CD4-positive, alpha-beta T cell treated with Interferon gamma for 1 hour (primary cell): Measurements from ENCODE around the gene COL4A2.
"Not testable (repeated sequence)": the region's sequence is repeated elsewhere in the genome, so short reads cannot be mapped to it uniquely, and the experiment has no call there.

Source experiments
- DNase-seq: peaks from one replicate; pipeline ENCODE4 v3.0.0-alpha.2; 2020

The COL4A2 gene

GRCh38 chr13:110308656-110309359, 1.7 kb downstream of the COL4A2 start:
- no peak for DNase-seq

- DNase-seq = no peak
Measured at GRCh38 chr13:110309661-110310524, 2.8 kb downstream of the COL4A2 start.

- DNase-seq = no peak
Measured at GRCh38 chr13:110310541-110311442, 3.7 kb downstream of the COL4A2 start.

- no peak for DNase-seq
Measured at GRCh38 chr13:110311443-110312338, 4.6 kb downstream of the COL4A2 start.

DNA sequence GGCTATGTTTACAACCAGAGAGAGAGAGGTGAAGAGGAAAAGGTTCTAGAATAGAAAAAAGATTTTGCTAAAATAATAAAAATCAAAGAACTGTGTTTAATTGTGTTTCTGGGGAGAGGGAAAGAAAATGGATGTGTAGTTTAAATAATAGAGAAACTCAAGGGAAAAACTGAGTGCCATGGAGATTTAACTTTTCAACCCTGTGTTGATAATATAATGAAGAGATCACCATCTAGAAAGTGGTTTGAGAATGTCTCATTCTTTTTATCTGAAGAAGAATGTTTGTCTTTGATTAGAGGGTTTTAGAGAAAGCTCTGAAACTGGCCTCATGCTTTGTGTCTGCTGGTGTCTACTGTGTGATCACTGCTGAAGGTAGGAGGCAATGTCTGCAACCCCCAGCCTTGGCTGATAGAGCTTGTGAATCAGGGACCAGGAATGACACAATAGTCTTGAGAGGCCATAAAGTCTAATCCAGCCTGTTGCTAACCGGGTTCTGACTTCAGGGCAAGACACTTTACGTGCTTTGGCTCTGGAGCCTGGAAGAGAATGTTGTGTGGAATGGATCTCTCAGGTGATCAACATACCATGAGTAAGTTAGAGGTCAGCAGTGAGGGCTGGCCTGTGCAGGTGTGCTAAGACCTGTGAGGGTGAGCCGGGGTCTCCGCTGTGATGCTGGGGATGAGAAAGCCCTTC, 5.4 kb downstream of the COL4A2 start:
- DNase-seq = no peak

DNA sequence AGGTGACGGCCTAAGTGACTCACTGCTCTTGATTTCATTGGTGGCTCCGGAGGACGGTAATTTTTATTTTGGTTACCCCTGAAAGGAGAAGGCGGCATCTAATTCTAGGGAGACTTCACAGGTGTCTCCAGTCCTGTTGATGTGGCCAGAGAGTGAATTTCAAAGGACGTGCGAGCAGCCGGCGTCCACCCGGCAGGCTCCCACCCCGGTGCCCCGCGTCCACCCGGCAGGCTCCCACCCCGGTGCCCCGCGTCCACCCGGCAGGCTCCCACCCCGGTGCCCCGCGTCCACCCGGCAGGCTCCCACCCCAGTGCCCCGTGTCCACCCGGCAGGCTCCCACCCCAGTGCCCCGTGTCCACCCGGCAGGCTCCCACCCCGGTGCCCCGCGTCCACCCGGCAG, 6.2 kb downstream of the COL4A2 start:
- DNase-seq = not testable (repeated sequence)

DNA sequence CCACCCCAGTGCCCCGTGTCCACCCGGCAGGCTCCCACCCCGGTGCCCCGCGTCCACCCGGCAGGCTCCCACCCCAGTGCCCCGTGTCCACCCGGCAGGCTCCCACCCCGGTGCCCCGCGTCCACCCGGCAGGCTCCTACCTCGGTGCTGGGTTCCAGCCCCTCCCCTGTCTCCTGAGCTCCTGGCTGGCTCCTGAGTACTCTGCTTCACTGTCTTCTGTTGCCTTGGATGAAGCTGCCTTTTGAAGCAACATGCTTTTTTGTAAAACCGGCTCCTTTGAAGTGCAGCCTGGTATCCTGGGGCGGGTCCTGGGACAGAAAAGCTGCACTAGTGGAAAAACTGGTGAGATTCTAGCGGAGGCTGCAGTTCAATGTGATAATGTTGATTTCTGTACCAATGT, 6.6 kb downstream of the COL4A2 start:
- not testable (repeated sequence) for DNase-seq

DNA sequence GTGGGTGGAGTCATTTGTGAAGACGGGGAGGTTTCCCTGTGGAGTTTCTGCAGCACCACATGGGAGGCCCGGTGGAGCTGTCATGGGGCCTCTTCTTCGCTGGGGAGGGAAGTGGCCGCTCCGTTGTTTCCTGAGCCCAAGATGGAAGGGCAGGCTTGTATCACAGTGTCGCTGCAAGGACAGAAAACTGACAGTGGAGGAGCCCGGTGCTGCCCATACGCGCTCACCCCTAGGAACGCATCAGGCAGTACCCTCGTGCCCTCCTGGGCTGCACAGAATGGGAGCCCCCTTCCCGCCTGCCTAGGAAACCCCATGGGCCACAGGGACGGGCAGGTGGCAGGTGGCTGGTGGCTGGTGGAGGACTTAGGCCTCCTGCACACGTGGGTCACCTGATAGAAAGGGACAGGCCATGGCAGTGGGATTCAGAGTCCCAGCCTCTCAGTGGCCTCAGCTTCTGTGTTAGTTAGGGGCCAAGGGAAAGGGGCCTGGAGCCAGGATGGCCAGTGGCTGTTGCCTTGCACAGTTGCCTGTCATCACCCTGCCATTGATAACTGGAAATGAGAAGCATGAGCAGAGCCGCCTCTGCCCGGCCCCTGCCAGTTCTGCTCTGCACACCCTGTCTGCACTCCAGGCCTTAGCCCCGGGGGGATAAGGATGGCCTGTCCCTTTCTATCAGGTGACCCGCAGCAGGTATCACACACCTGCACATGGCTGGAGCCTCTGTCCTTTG, 7.6 kb downstream of the COL4A2 start:
- DNase-seq = no peak

DNA sequence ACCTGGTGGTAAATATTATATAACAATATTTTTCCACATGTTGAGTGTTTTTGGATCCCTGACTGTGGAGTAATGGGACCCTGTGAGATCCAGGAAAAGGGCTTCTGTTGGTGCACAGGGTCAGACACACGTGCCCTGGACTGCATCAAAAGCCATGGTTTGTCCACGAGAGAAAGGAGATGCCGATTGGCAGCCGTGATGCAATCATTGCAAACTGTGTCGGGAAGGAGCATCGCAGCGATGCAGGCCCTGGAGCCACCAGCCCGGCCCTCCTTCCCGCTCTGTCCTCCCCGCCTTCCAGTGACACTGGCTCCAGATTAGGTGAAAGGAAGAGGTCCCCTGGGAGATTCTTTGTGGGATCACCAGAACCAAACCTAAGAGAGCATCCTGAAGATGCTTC, 9.1 kb downstream of the COL4A2 start:
- no peak for DNase-seq

GRCh38 chr13:110317093-110317492, 10.0 kb downstream of the COL4A2 start:
- DNase-seq = no peak

GRCh38 chr13:110317496-110318195, 10.6 kb downstream of the COL4A2 start:
- DNase-seq = no peak

GRCh38 chr13:110318920-110319319, 11.8 kb downstream of the COL4A2 start:
- no peak for DNase-seq

DNA sequence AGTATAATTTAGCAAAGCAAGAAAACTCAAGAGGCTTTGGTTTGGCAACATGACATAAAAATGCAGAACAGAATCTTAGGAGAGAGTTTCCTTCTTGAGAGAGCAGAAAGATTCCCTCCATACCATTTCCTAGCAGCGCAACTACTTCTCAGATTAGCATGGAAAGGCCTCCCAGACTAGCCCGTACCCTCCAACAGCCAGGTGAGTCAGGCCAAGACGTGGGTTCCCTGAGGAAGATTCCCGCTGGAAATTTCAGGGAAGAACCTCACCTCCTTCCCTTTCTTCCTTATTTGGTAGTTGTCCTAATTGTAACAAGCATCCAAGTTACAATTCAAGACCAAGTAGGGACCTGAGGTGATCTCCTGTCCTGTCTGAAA, 12.3 kb downstream of the COL4A2 start:
- DNase-seq = no peak

DNA sequence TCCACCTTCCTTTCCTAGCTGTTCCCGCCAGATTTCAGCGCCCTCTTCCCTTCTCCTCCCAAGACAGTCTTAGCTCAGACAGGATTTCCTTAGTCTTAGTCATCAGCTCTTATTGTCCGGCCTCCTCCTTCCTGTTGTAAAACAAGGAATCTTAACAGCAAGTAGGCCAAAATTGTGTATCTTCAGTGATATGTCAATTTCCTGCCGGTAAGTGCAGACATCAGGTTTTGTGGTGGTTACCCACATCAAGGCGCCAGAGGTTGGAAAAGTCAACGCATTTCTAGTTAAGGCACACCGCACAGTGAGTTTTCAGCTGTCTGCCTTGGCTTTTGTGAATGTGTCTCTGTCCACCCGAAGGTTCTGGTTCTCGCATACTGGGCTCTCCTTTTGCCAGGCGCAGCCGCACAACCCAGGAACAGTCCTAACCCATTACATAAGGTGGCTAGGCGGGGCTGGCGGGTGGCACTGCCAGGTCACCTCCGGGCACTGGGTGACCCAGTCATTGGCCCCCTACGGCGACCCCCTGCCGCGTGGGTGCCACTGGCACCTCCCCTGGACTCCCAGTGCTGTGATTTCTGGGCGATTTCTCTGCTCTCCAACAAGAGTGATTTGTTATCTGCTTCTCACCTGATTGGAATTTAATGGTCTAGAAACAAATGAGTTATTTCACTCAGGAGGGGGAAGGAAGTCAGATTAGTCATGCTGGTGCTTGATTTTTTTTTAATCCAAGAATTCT, 12.9 kb downstream of the COL4A2 start:
- no peak for DNase-seq

GRCh38 chr13:110320645-110321044, 13.6 kb downstream of the COL4A2 start:
- DNase-seq = no peak

GRCh38 chr13:110321573-110321972, 14.5 kb downstream of the COL4A2 start:
- not testable (repeated sequence) for DNase-seq

DNA sequence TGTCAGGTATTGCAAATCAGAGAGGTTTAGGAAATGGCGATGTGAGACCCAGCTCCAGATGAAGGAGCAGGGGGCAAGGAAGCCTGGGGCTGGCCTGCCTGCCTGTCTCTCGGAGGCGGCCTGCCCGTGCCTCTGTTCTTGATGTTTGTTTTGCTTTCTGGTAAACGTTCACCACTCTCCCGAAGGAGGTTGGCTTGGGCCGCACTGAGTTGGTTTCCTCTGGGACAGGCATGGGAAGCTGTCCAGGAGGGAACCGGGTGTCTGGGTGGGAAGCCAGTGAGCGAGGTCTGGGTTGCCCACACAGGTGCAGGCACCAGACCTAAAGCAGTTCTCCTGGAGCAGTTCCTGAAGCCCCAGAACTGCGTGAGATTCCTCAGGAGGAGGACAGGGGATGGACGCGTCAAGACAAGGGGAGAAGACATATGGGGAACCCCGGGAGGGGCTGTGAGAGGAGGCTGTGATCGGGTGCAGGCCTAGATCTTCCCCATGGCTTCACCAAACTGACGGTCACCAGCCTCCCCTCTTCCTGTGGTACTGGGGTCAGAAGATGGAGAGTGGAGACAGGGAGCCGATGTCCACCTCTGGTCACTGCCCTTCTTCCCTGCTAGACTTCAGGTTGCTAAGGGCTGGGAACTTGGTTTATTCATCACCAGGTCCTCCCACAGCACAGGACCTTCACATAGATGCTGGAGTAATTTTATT, 15.2 kb downstream of the COL4A2 start:
- DNase-seq = no peak

DNA sequence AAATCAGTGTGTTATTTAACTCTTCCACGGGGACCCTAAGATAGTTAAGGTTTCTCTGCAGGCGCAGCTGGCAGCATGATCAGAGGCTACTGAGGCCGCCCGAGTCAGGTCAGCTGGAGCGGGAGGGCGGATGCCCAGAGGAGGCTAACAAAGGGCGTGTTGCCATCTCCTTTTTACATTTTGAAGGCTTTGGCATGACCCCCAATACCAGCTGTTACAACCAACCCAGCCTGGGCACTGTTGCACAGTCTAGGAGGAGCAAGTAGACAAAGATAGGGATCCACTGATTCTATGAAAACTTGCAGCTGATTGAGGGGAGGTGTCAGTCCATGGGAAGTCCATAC, 15.7 kb downstream of the COL4A2 start:
- DNase-seq = no peak
